Karpas-422 (cell line): Measurements from ENCODE around the gene TNFAIP8L1. TPM values are rescaled to one million over a fixed set of nuclear protein-coding genes. Genes with fewer than 3 reads are reported as not detected.

Source experiments
- DNase-seq: peaks from one replicate; pipeline ENCODE4 v3.0.0-alpha.2; 2015
- H2AFZ ChIP-seq: fragments of 200-600 bp; sonication (generic); 2 replicates; pipeline ENCODE4 v1.6.1; 2014; ENCODE audit warnings: antibody characterized with exemption, low read length, mixed read lengths
- H3K27ac ChIP-seq: fragments of 200-600 bp; sonication (generic); 2 replicates; pipeline ENCODE4 v1.5.1; 2014; ENCODE audit warnings: mild to moderate bottlenecking, low read length, moderate library complexity
- H3K27me3 ChIP-seq: fragments of 200-600 bp; sonication (generic); 2 replicates; pipeline ENCODE4 v1.6.1; 2014; ENCODE audit warnings: low read length, mixed read lengths
- H3K36me3 ChIP-seq: fragments of 200-600 bp; sonication (generic); 2 replicates; pipeline ENCODE4 v1.6.1; 2014; ENCODE audit warnings: low read length, mixed read lengths; ENCODE audit not compliant: insufficient read depth
- H3K4me1 ChIP-seq: fragments of 200-600 bp; sonication (generic); 2 replicates; pipeline ENCODE4 v1.6.1; 2014; ENCODE audit warnings: mild to moderate bottlenecking, low read length, mixed read lengths
- H3K4me2 ChIP-seq: fragments of 200-600 bp; sonication (generic); 2 replicates; pipeline ENCODE4 v1.6.1; 2014; ENCODE audit warnings: low read length, low read depth, mild to moderate bottlenecking; ENCODE audit not compliant: poor library complexity, severe bottlenecking
- H3K4me3 ChIP-seq: fragments of 200-600 bp; sonication (generic); 2 replicates; pipeline ENCODE4 v1.5.1; 2014; ENCODE audit warnings: mild to moderate bottlenecking, antibody characterized with exemption, low read length, mixed read lengths
- H3K79me2 ChIP-seq: fragments of 200-600 bp; sonication (generic); 2 replicates; pipeline ENCODE4 v1.6.1; 2014; ENCODE audit warnings: mild to moderate bottlenecking, low read length, mixed read lengths
- H3K9ac ChIP-seq: fragments of 200-600 bp; sonication (generic); 2 replicates; pipeline ENCODE4 v1.6.0; 2014; ENCODE audit warnings: low read length
- H3K9me2 ChIP-seq: fragments of 200-600 bp; sonication (generic), shearing (Covaris generic); replicated peaks from 2 replicates; pipeline ENCODE4 v1.6.0; 2014; ENCODE audit warnings: mild to moderate bottlenecking, low read length, moderate library complexity; ENCODE audit not compliant: insufficient read depth
- H3K9me3 ChIP-seq: fragments of 300-700, 200-600 bp; sonication (generic); 2 replicates; pipeline ENCODE4 v1.6.1; 2014; ENCODE audit warnings: low read length, mixed read lengths
- H4K20me1 ChIP-seq: fragments of 200-600 bp; sonication (generic); 2 replicates; pipeline ENCODE4 v1.6.1; 2014; ENCODE audit warnings: mild to moderate bottlenecking, antibody characterized with exemption, low read length, low read depth; ENCODE audit not compliant: insufficient read depth
- total RNA-seq: library from RNA; depleted of rRNA; stranded (reverse); fragments of >200 nt; shearing (Covaris generic); gene quantifications from 2 replicates; pipeline ENCODE4 v1.2.3, GENCODE V29; 2014; ENCODE audit warnings: low replicate concordance

TNFAIP8L1 gene
- total RNA-seq, 1 experiment from 2014 or later = 1.8 TPM

GRCh38 chr19:4660181-4660791 is 21.0 kb downstream of the TNFAIP8L1 start:
- no peaks in the 10 kb centered on the region for H3K9me2 ChIP-seq
- no peak overlapping the region for H2AFZ ChIP-seq
- no peak overlapping the region for H3K4me2 ChIP-seq
- no peaks in the 10 kb centered on the region for H3K4me1 ChIP-seq
- DNase-seq = peak; percentile 71
- no peak overlapping the region for H3K9ac ChIP-seq
- H3K27ac ChIP-seq = no peak overlapping the region
- no peaks in the 10 kb centered on the region for H4K20me1 ChIP-seq
- H3K36me3 ChIP-seq = peaks cover 6% of the 10 kb centered on the region; the same call in 1 of the 2 replicates
- H3K79me2 ChIP-seq = no peaks in the 10 kb centered on the region
- no peak overlapping the region for H3K4me3 ChIP-seq
- no peaks in the 10 kb centered on the region for H3K9me3 ChIP-seq
- no peaks in the 10 kb centered on the region for H3K27me3 ChIP-seq

GRCh38 chr19:4660993-4661392 is 21.7 kb downstream of the TNFAIP8L1 start:
- no peak overlapping the region for H3K4me2 ChIP-seq
- H3K36me3 ChIP-seq = peaks cover 6% of the 10 kb centered on the region; the same call in 1 of the 2 replicates
- H3K79me2 ChIP-seq = no peaks in the 10 kb centered on the region
- no peak overlapping the region for H2AFZ ChIP-seq
- no peak overlapping the region for H3K9ac ChIP-seq
- no peaks in the 10 kb centered on the region for H3K4me1 ChIP-seq
- DNase-seq = no peak
- no peaks in the 10 kb centered on the region for H3K27me3 ChIP-seq
- no peaks in the 10 kb centered on the region for H3K9me2 ChIP-seq
- no peaks in the 10 kb centered on the region for H4K20me1 ChIP-seq
- H3K27ac ChIP-seq = no peak overlapping the region
- H3K9me3 ChIP-seq = no peaks in the 10 kb centered on the region
- H3K4me3 ChIP-seq = no peak overlapping the region

GRCh38 chr19:4662020-4662695 is 22.8 kb downstream of the TNFAIP8L1 start:
- H3K36me3 ChIP-seq = peaks cover 6% of the 10 kb centered on the region; the same call in 1 of the 2 replicates
- no peak overlapping the region for H3K4me2 ChIP-seq
- no peak overlapping the region for H3K4me3 ChIP-seq
- no peak overlapping the region for H2AFZ ChIP-seq
- H3K9me2 ChIP-seq = no peaks in the 10 kb centered on the region
- DNase-seq = no peak
- no peaks in the 10 kb centered on the region for H4K20me1 ChIP-seq
- H3K9ac ChIP-seq = no peak overlapping the region
- no peaks in the 10 kb centered on the region for H3K4me1 ChIP-seq
- H3K79me2 ChIP-seq = no peaks in the 10 kb centered on the region
- no peaks in the 10 kb centered on the region for H3K27me3 ChIP-seq
- no peaks in the 10 kb centered on the region for H3K9me3 ChIP-seq
- no peak overlapping the region for H3K27ac ChIP-seq

GRCh38 chr19:4662812-4663211 is 23.5 kb downstream of the TNFAIP8L1 start:
- Histone ChIP-seq H3K4me2 (no peak overlapping the region), H3K4me3 (no peak overlapping the region), H2AFZ (no peak overlapping the region), H3K79me2 (no peaks in the 10 kb centered on the region), H3K9me2 (no peaks in the 10 kb centered on the region), H4K20me1 (no peaks in the 10 kb centered on the region), H3K9ac (no peak overlapping the region), H3K4me1 (no peaks in the 10 kb centered on the region), H3K27me3 (no peaks in the 10 kb centered on the region), H3K9me3 (no peaks in the 10 kb centered on the region), H3K27ac (no peak overlapping the region), H3K36me3 (peaks cover 6% of the 10 kb centered on the region; the same call in 1 of the 2 replicates)
- DNase-seq = no peak

GRCh38 chr19:4664642-4665041 is 25.3 kb downstream of the TNFAIP8L1 start:
- DNase-seq = no peak

GRCh38 chr19:4669723-4670480 is 30.6 kb downstream of the TNFAIP8L1 start, which contains the start of gene MYDGF:
TSS of gene MYDGF (minus strand) at chr19:4670342. CDS start at chr19:4670334, 8 bp downstream.
- peak within 1 kb of the TSS; percentile 76 for H3K4me3 ChIP-seq
- H3K27me3 ChIP-seq = no peaks in the 10 kb centered on the region
- H3K9me2 ChIP-seq = no peaks in the 10 kb centered on the region
- H3K4me2 ChIP-seq = peak within 1 kb of the TSS; percentile 97
- H3K27ac ChIP-seq = no peak within 1 kb of the TSS; the same call in 1 of the 2 replicates
- no peaks in the 10 kb centered on the region for H4K20me1 ChIP-seq
- H3K4me1 ChIP-seq = peaks cover 10% of the 10 kb centered on the region
- no peaks in the 10 kb centered on the region for H3K9me3 ChIP-seq
- no peak within 1 kb of the TSS for H2AFZ ChIP-seq
- H3K36me3 ChIP-seq = peaks cover 7% of the 10 kb centered on the region; the same call in 1 of the 2 replicates
- H3K9ac ChIP-seq = peak within 1 kb of the TSS; percentile 76
- peaks cover 19% of the 10 kb centered on the region for H3K79me2 ChIP-seq
- DNase-seq = peak; percentile 97

More at GRCh38 chr19:4664642-4665041, 25.3 kb downstream of the TNFAIP8L1 start:
- H3K9me3 ChIP-seq = no peaks in the 10 kb centered on the region
- H3K36me3 ChIP-seq = peaks cover 11% of the 10 kb centered on the region; the same call in 1 of the 2 replicates
- no peak overlapping the region for H2AFZ ChIP-seq
- H3K4me2 ChIP-seq = no peak overlapping the region
- H3K9me2 ChIP-seq = no peaks in the 10 kb centered on the region
- H3K4me3 ChIP-seq = no peak overlapping the region
- H3K27me3 ChIP-seq = no peaks in the 10 kb centered on the region
- H4K20me1 ChIP-seq = no peaks in the 10 kb centered on the region
- no peak overlapping the region for H3K9ac ChIP-seq
- no peak overlapping the region for H3K27ac ChIP-seq
- peaks cover 10% of the 10 kb centered on the region for H3K4me1 ChIP-seq
- H3K79me2 ChIP-seq = peaks cover 17% of the 10 kb centered on the region

- Histone ChIP-seq H3K9ac (no peak overlapping the region), H3K4me2 (no peak overlapping the region)
- DNase-seq = no peak
These were observed 32.0 kb downstream of the TNFAIP8L1 start for GRCh38 chr19:4671185-4671851.

More at GRCh38 chr19:4671185-4671851, 32.0 kb downstream of the TNFAIP8L1 start:
- H3K27me3 ChIP-seq = no peaks in the 10 kb centered on the region
- H3K9me2 ChIP-seq = no peaks in the 10 kb centered on the region
- H3K4me1 ChIP-seq = peaks cover 10% of the 10 kb centered on the region
- no peak overlapping the region for H3K4me3 ChIP-seq
- H3K9me3 ChIP-seq = no peaks in the 10 kb centered on the region
- peaks cover 7% of the 10 kb centered on the region; the same call in 1 of the 2 replicates for H3K36me3 ChIP-seq
- H4K20me1 ChIP-seq = no peaks in the 10 kb centered on the region
- peaks cover 19% of the 10 kb centered on the region for H3K79me2 ChIP-seq
- no peak overlapping the region for H2AFZ ChIP-seq
- H3K27ac ChIP-seq = no peak overlapping the region
